ENCODE data around the gene NEMP2.
"Not testable (repeated sequence)": the region's sequence is repeated elsewhere in the genome, so short reads cannot be mapped to it uniquely, and the experiment has no call there.

NEMP2 gene

DNA sequence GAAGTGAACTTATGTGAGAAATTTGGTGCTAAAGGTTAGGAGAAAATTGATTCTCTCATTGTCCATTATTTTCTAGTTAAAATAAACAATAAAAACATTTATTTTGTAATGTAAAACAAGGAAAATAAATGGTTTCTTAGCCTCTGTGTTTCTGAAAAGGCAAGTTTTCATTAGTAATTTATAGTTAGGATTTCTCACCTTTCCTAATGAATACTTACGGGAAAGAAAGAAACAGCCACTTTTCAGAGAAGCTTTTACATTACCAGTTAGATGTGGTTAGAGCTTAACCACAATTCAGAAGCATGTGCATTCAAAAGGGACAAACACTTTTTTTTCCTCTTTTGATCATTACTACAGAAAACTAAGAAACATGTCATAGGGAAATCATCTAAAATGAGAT is 18.8 kb downstream of the NEMP2 start:
- DNase-seq, result no peak
- Histone ChIP-seq H3K36me3 (no peaks in the 10 kb centered on the region), H3K27ac (no peak overlapping the region), H3K9me3 (ENCODE audit: severe bottlenecking) (no peaks in the 10 kb centered on the region), H3K27me3 (ENCODE audit: insufficient read depth, low read depth, severe bottlenecking) (no peaks in the 10 kb centered on the region), H3K4me3 (ENCODE audit: low read depth, low read length) (no peak overlapping the region)
- TF ChIP-seq, protein P1, sequence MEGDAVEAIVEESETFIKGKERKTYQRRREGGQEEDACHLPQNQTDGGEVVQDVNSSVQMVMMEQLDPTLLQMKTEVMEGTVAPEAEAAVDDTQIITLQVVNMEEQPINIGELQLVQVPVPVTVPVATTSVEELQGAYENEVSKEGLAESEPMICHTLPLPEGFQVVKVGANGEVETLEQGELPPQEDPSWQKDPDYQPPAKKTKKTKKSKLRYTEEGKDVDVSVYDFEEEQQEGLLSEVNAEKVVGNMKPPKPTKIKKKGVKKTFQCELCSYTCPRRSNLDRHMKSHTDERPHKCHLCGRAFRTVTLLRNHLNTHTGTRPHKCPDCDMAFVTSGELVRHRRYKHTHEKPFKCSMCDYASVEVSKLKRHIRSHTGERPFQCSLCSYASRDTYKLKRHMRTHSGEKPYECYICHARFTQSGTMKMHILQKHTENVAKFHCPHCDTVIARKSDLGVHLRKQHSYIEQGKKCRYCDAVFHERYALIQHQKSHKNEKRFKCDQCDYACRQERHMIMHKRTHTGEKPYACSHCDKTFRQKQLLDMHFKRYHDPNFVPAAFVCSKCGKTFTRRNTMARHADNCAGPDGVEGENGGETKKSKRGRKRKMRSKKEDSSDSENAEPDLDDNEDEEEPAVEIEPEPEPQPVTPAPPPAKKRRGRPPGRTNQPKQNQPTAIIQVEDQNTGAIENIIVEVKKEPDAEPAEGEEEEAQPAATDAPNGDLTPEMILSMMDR (IDR thresholded peaks at IDR 0.05; ENCODE audit: low read depth, low read length), result no peak

DNA sequence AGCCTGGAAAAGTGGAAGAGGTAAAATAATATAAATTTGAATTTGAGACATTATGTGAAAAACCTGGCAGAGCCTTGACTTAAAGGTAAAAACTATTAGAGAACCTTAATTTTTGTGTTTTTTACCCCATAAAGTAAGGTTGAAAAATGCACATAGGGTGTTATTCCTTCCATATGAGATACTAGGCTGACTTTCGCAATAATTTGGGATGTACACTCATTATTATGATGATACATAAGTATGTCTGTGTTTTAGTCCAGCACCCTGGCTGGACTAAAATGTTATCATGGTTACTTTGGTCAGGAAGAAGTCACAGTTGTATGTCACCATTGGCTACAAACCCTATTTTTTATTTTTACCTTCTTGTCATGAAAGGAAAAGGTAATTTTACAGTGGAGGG is 19.8 kb downstream of the NEMP2 start:
- TF ChIP-seq, protein P1 (IDR thresholded peaks at IDR 0.05; ENCODE audit: low read depth, low read length), result no peak
- no peaks in the 10 kb centered on the region for H3K27me3 ChIP-seq (ENCODE audit: insufficient read depth, low read depth, severe bottlenecking)
- H3K9me3 ChIP-seq (ENCODE audit: severe bottlenecking), result no peaks in the 10 kb centered on the region
- DNase-seq, result no peak
- H3K36me3 ChIP-seq, result no peaks in the 10 kb centered on the region
- no peak overlapping the region for H3K27ac ChIP-seq
- no peak overlapping the region for H3K4me3 ChIP-seq (ENCODE audit: low read depth, low read length)

DNA sequence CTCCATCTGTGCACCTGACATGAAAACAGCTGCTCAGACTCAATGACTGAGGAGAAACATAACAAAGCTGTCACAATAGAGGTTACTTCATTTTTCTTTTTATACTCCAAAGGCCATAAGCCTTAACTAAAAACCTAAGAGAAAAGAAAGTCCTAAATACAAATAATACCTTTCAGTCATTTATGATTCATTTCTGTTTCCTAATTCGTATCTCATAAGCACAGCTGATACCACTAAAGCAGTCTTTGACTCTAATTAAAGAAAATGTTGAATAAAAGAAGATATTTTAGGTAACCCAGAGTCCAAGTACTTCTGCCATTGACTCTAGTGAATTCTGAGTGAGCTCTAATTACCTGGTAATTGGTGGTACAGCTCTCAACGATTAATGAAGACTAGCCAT is 20.6 kb downstream of the NEMP2 start:
- Histone ChIP-seq H3K27ac (no peak overlapping the region), H3K4me3 (ENCODE audit: low read depth, low read length) (no peak overlapping the region), H3K36me3 (no peaks in the 10 kb centered on the region), H3K27me3 (ENCODE audit: insufficient read depth, low read depth, severe bottlenecking) (no peaks in the 10 kb centered on the region), H3K9me3 (ENCODE audit: severe bottlenecking) (no peaks in the 10 kb centered on the region)
- TF ChIP-seq, protein P1 (IDR thresholded peaks at IDR 0.05; ENCODE audit: low read depth, low read length), result no peak
- DNase-seq, result no peak

DNA sequence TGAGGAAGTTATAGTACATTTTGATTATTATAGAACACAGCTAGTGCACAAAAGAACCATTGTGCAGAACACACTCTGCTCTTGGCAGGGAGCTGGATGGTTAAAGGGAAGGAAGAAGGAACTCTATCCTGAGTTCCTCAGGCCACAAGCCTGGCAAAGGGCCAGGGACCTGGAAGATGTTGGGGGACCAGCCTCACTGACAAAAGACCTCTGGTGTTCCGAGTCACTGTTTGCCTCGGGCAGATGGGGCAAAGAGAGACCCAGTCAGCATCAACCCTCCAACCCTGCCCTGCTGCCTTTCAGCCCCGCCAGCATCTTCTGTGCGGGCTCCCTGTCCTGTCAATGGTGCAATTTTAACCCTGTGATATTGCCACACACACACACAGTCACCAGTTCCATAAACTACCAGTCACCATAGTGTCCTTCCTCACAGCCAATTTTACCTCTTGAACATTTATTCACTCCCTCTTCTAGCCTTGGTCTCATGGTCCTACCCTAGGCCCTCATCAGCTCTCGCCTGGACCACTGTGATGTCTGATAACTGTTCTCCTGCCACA is 21.9 kb downstream of the NEMP2 start:
- H3K9me3 ChIP-seq (ENCODE audit: severe bottlenecking), result no peaks in the 10 kb centered on the region
- H3K4me3 ChIP-seq (ENCODE audit: low read depth, low read length), result no peak overlapping the region
- no peaks in the 10 kb centered on the region for H3K36me3 ChIP-seq
- TF ChIP-seq, protein P1 (IDR thresholded peaks at IDR 0.05; ENCODE audit: low read depth, low read length), result no peak
- no peak for DNase-seq
- no peak overlapping the region for H3K27ac ChIP-seq
- H3K27me3 ChIP-seq (ENCODE audit: insufficient read depth, low read depth, severe bottlenecking), result no peaks in the 10 kb centered on the region

DNA sequence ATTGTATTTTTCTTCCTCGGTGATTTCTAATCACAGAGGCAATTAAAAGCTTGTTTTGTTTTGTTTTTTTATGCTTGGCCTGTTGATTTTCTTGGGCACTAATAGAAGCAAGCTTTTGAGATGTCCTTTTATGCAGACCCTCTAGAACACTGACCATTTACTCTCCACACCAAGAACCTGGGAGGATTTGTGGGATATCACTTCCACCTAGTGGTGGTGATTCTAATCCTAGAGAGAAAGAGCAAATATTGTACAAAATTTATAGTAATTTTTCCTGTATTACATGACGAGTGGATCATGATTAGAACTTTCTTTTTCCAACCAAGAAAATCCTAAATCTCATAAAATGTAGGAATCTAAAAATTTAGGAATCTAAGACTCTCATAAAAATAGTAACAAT is 23.4 kb downstream of the NEMP2 start:
- Histone ChIP-seq H3K27me3 (ENCODE audit: insufficient read depth, low read depth, severe bottlenecking) (no peaks in the 10 kb centered on the region), H3K9me3 (ENCODE audit: severe bottlenecking) (no peaks in the 10 kb centered on the region), H3K4me3 (ENCODE audit: low read depth, low read length) (no peak overlapping the region), H3K27ac (no peak overlapping the region), H3K36me3 (no peaks in the 10 kb centered on the region)
- no peak for DNase-seq
- TF ChIP-seq, protein P1 (IDR thresholded peaks at IDR 0.05; ENCODE audit: low read depth, low read length), result peak; percentile 30; the same call in 1 of the 2 replicates

DNA sequence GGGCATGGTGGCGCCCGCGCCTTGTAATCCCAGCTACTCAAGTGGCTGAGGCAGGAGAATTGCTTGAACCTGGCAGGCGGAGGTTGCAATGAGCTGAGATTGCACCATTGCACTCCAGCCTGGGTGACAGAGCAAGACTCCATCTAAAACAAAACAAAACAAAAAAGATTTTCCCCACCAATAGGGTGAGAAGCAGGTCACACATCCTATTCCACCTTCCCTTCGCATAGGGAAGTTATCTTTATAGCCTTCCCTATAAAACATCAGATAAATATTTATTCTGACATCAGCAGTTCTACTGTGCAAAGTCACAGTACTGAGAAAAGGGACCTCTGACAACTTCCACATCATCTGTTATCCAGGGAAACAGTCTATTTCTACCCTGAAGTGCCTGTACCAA is 24.6 kb downstream of the NEMP2 start:
- not testable (repeated sequence) for H3K4me3 ChIP-seq (ENCODE audit: low read depth, low read length); H3K27me3 ChIP-seq (ENCODE audit: insufficient read depth, low read depth, severe bottlenecking); H3K9me3 ChIP-seq (ENCODE audit: severe bottlenecking); H3K27ac ChIP-seq; H3K36me3 ChIP-seq; DNase-seq
